NCI-H524 (cell line): ENCODE results near the gene CYP2A6.

Experiments
- DNase-seq, 2 experiments: peaks; one replicate each; lab custom pipeline; 2025; lab: John Stamatoyannopoulos, UW

Gene CYP2A6

GRCh38 chr19:40802300-40803169, 47.7 kb downstream of the CYP2A6 start:
- no peak for DNase-seq

GRCh38 chr19:40801426-40802299, 48.6 kb downstream of the CYP2A6 start:
- no peak for DNase-seq

- no peak for DNase-seq
These were observed 49.3 kb downstream of the CYP2A6 start for GRCh38 chr19:40800997-40801377.

GRCh38 chr19:40800339-40800996, 49.8 kb downstream of the CYP2A6 start:
- DNase-seq = no peak

- DNase-seq = peak in 1 of 2 experiments; percentile 36
These were observed 50.5 kb downstream of the CYP2A6 start for GRCh38 chr19:40799558-40800338.

- DNase-seq = peak; percentile 100
These were observed 51.3 kb downstream of the CYP2A6 start, which contains the start of gene EGLN2 for GRCh38 chr19:40798683-40799557. TSS of gene EGLN2 (plus strand) at chr19:40799191. CDS start at chr19:40800573, 1,382 bp downstream.

- DNase-seq = peak; percentile 72 to 75
These were observed 52.1 kb downstream of the CYP2A6 start for GRCh38 chr19:40797963-40798682.

GRCh38 chr19:40797166-40797962, 52.9 kb downstream of the CYP2A6 start:
- DNase-seq = no peak
